Esophagus muscularis mucosa (tissue), 3 donors: ENCODE results near the gene SRSF9.

ENCODE experiments used
- CTCF ChIP-seq, 3 experiments: fragments of 200-600 bp in 2 of 3; fragments of 450-650 bp in 1 of 3; sonication (generic) in 2 of 3; IDR thresholded peaks; one replicate each; pipeline ENCODE4 v1.5.1; 2017 to 2019; ENCODE audit warnings: antibody characterized with exemption in 3 of 3, mild to moderate bottlenecking in 2 of 3, moderate library complexity in 1 of 3
- POLR2AphosphoS5 ChIP-seq, 2 donors: sonication (generic); formaldehyde crosslinking; IDR thresholded peaks; one replicate each; pipeline ENCODE4 v1.6.1; 2017; ENCODE audit warnings: antibody characterized with exemption in 2 of 2

- no peak for TF ChIP-seq CTCF (IDR thresholded peaks at IDR 0.05)
- TF ChIP-seq POLR2AphosphoS5 (IDR thresholded peaks at IDR 0.05) = no peak
These were observed 25.7 kb upstream of the SRSF9 start for GRCh38 chr12:120495186-120495730.
